Neural progenitor cell (in vitro differentiated cells): ENCODE measurements around the gene FLCN. TPM values are rescaled to one million over a fixed set of nuclear protein-coding genes. Genes with fewer than 3 reads are reported as not detected.

Experiments
- DNase-seq: peaks from one replicate; pipeline ENCODE4 v3.0.0-alpha.2; 2016; ENCODE audit warnings: low spot score
- H2AFZ ChIP-seq: fragments of 200-600 bp; sonication (generic); replicated peaks from 2 replicates; pipeline ENCODE4 v1.6.1; 2016; ENCODE audit warnings: antibody characterized with exemption
- H3F3A ChIP-seq: fragments of 200-600 bp; sonication (generic); 2 replicates; pipeline ENCODE4 v1.6.1; 2016; ENCODE audit warnings: antibody characterized with exemption, low read depth
- H3K27ac ChIP-seq: fragments of 200-600 bp; sonication (generic); 2 replicates; pipeline ENCODE4 v1.5.1; 2016; ENCODE audit warnings: mild to moderate bottlenecking
- H3K27me3 ChIP-seq: fragments of 200-600 bp; sonication (generic); 2 replicates; pipeline ENCODE4 v1.6.1; 2016; ENCODE audit warnings: mild to moderate bottlenecking, moderate library complexity
- H3K36me3 ChIP-seq: fragments of 200-600 bp; sonication (generic); 2 replicates; pipeline ENCODE4 v1.5.1; 2016
- H3K4me1 ChIP-seq: fragments of 200-600 bp; sonication (generic); 2 replicates; pipeline ENCODE4 v1.6.1; 2016; ENCODE audit warnings: mixed run types
- H3K4me2 ChIP-seq: fragments of 200-600 bp; sonication (generic); 2 replicates; pipeline ENCODE4 v1.6.1; 2016
- H3K4me3 ChIP-seq: fragments of 200-600 bp; sonication (generic); 2 replicates; pipeline ENCODE4 v1.5.1; 2016
- H3K79me2 ChIP-seq: fragments of 200-600 bp; sonication (generic); 2 replicates; pipeline ENCODE4 v1.6.1; 2016; ENCODE audit warnings: low read depth
- H3K9ac ChIP-seq: fragments of 200-600 bp; sonication (generic); 2 replicates; pipeline ENCODE4 v1.6.1; 2016
- H3K9me3 ChIP-seq: fragments of 200-600 bp; sonication (generic); 2 replicates; pipeline ENCODE4 v1.5.1; 2016; ENCODE audit warnings: low read depth
- H4K20me1 ChIP-seq: fragments of 200-600 bp; sonication (generic); 2 replicates; pipeline ENCODE4 v1.6.1; 2016; ENCODE audit warnings: low read depth
- H3K27ac Mint-ChIP-seq: 3 replicates; pipeline ENCODE4 v1.8.0; 2021; ENCODE audit warnings: mixed read lengths
- H3K27me3 Mint-ChIP-seq: 2 replicates; pipeline ENCODE4 v1.8.0; 2022; ENCODE audit warnings: low read depth, mild to moderate bottlenecking, inconsistent platforms, moderate library complexity, mixed read lengths; ENCODE audit not compliant: insufficient read depth
- H3K36me3 Mint-ChIP-seq: 3 replicates; pipeline ENCODE4 v1.8.0; 2021; ENCODE audit warnings: mixed read lengths
- H3K4me1 Mint-ChIP-seq: 3 replicates; pipeline ENCODE4 v1.8.0; 2021; ENCODE audit warnings: mixed read lengths
- H3K4me3 Mint-ChIP-seq: 3 replicates; pipeline ENCODE4 v1.8.0; 2021; ENCODE audit warnings: mild to moderate bottlenecking, moderate library complexity, mixed read lengths
- H3K9me3 Mint-ChIP-seq: 3 replicates; pipeline ENCODE4 v1.8.0; 2020; ENCODE audit warnings: mixed read lengths
- EZH2 ChIP-seq: fragments of 200-600 bp; sonication (generic); IDR thresholded peaks from 2 replicates; pipeline ENCODE4 v1.6.1; 2017; ENCODE audit warnings: antibody characterized with exemption, mild to moderate bottlenecking, moderate library complexity
- EZH2phosphoT487 ChIP-seq: fragments of 200-600 bp; sonication (generic); IDR thresholded peaks from 2 replicates; pipeline ENCODE4 v1.6.1; 2017; ENCODE audit warnings: antibody characterized with exemption
- total RNA-seq: library from RNA; depleted of rRNA; stranded (reverse); fragments of >200 nt; gene quantifications from 2 replicates; pipeline ENCODE4 v1.2.3, GENCODE V29; 2015; ENCODE audit warnings: low replicate concordance
- TF ChIP-seq, protein P1 (sequence below): fragments of 200-600 bp; sonication (generic); IDR thresholded peaks from 2 replicates; pipeline ENCODE4 v1.5.1; 2017; ENCODE audit warnings: antibody characterized with exemption, mild to moderate bottlenecking

Gene FLCN
- total RNA-seq, 1 donor from 2014 or later, result 16.3 TPM

DNA sequence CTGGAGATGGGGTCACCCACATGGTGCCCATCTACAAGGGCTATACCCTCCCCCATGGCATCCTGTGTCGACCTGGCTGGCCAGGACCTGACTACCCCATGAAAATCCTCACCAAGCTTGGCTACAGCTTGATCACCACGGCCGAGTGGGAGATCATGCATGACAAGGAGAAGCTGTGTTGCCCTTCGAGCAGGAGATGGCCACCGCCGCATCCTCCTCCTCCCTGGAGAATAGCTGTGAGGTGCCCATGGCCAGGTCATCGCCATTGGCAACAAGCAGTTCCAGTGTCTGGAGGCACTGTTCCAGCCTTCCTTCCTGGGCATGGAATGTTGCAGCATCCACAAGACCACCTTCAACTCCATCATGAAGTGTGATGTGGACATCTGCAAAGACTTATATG is 5.3 kb upstream of the FLCN start:
- Histone ChIP-seq H4K20me1 (no peaks in the 10 kb centered on the region), H3K4me1 (no peaks in the 10 kb centered on the region), H3K36me3 (peaks cover 5% of the 10 kb centered on the region), H3K79me2 (peaks cover 9% of the 10 kb centered on the region), H3K4me2 (no peak overlapping the region), H3K4me3 (no peak overlapping the region), H3K9me3 (no peaks in the 10 kb centered on the region), H3K9ac (no peak overlapping the region), H3K27me3 (no peaks in the 10 kb centered on the region), H2AFZ (no peak overlapping the region), H3F3A (peaks cover 16% of the 10 kb centered on the region), H3K27ac (no peak overlapping the region)
- DNase-seq, result no peak
- peaks cover 4% of the 10 kb centered on the region for H3K27me3 Mint-ChIP-seq
- TF ChIP-seq EZH2, result no peak
- TF ChIP-seq, protein P1, sequence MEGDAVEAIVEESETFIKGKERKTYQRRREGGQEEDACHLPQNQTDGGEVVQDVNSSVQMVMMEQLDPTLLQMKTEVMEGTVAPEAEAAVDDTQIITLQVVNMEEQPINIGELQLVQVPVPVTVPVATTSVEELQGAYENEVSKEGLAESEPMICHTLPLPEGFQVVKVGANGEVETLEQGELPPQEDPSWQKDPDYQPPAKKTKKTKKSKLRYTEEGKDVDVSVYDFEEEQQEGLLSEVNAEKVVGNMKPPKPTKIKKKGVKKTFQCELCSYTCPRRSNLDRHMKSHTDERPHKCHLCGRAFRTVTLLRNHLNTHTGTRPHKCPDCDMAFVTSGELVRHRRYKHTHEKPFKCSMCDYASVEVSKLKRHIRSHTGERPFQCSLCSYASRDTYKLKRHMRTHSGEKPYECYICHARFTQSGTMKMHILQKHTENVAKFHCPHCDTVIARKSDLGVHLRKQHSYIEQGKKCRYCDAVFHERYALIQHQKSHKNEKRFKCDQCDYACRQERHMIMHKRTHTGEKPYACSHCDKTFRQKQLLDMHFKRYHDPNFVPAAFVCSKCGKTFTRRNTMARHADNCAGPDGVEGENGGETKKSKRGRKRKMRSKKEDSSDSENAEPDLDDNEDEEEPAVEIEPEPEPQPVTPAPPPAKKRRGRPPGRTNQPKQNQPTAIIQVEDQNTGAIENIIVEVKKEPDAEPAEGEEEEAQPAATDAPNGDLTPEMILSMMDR, result no peak
- TF ChIP-seq EZH2phosphoT487, result no peak
- H3K36me3 Mint-ChIP-seq, result peaks cover 4% of the 10 kb centered on the region
- H3K4me1 Mint-ChIP-seq, result peaks cover 2% of the 10 kb centered on the region
- H3K4me3 Mint-ChIP-seq, result no peak overlapping the region
- no peaks in the 10 kb centered on the region for H3K9me3 Mint-ChIP-seq
- H3K27ac Mint-ChIP-seq, result peak overlapping the region; percentile 53

DNA sequence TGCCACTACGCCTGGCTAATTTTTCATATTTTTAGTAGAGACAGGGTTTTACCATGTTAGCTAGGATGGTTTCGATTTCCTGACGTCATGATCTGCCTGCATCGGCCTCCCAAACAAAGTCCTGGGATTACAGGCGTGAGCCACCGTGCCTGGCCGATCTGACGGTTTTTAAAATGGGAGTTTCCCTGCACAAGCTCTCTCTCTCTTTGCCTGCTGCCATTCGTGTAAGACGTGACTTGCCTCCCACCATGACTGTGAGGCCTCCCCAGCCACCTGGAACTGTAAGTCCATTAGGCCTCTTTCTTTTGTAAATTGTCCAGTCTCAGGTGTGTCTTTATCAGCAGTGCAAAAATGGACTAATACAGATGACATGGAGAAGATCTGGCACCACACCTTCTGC is 4.7 kb upstream of the FLCN start:
- no peaks in the 10 kb centered on the region for H4K20me1 ChIP-seq
- H3K4me2 ChIP-seq, result no peak overlapping the region
- Mint-ChIP-seq H3K9me3 (no peaks in the 10 kb centered on the region), H3K4me1 (peaks cover 2% of the 10 kb centered on the region), H3K36me3 (no peaks in the 10 kb centered on the region), H3K4me3 (no peak overlapping the region), H3K27ac (no peak overlapping the region), H3K27me3 (peaks cover 4% of the 10 kb centered on the region)
- no peak overlapping the region for H3K27ac ChIP-seq
- H2AFZ ChIP-seq, result no peak overlapping the region
- no peak overlapping the region for H3K9ac ChIP-seq
- H3F3A ChIP-seq, result peaks cover 11% of the 10 kb centered on the region
- no peaks in the 10 kb centered on the region for H3K4me1 ChIP-seq
- no peak overlapping the region for H3K4me3 ChIP-seq
- no peak for DNase-seq
- no peaks in the 10 kb centered on the region for H3K9me3 ChIP-seq
- H3K79me2 ChIP-seq, result peaks cover 12% of the 10 kb centered on the region
- H3K36me3 ChIP-seq, result peaks cover 4% of the 10 kb centered on the region
- TF ChIP-seq, protein P1, result no peak
- no peak for TF ChIP-seq EZH2
- H3K27me3 ChIP-seq, result no peaks in the 10 kb centered on the region

DNA sequence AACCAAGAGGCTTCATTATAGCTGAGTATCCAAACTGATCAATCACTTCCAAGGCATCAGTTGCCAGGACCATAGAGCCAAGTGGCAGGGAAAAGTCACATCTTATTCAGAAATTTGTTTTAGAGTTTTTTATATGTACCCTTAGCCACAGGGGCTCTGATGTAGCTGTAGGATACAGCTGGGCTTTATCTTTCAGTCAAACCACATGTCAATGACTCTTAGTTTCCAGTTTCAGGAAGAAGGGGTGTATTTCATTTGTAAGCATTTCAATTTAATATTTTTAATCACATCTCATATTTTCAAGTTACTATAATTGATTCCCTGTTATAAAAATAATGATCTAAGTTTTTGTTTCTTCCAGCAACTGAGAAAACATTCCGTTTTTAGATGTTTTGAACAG is 2.9 kb upstream of the FLCN start:
- DNase-seq, result no peak
- Histone ChIP-seq H3F3A (peaks cover 6% of the 10 kb centered on the region), H3K4me3 (no peak overlapping the region), H4K20me1 (peaks cover 14% of the 10 kb centered on the region), H2AFZ (no peak overlapping the region), H3K9me3 (no peaks in the 10 kb centered on the region), H3K27ac (no peak overlapping the region), H3K4me1 (peaks cover 9% of the 10 kb centered on the region), H3K79me2 (peaks cover 30% of the 10 kb centered on the region), H3K36me3 (no peaks in the 10 kb centered on the region), H3K27me3 (no peaks in the 10 kb centered on the region), H3K4me2 (no peak overlapping the region), H3K9ac (no peak overlapping the region)
- H3K9me3 Mint-ChIP-seq, result no peaks in the 10 kb centered on the region
- H3K4me1 Mint-ChIP-seq, result peaks cover 16% of the 10 kb centered on the region
- H3K27me3 Mint-ChIP-seq, result peaks cover 4% of the 10 kb centered on the region
- TF ChIP-seq EZH2phosphoT487 (no peak), EZH2 (no peak)
- TF ChIP-seq, protein P1, result no peak
- peak overlapping the region; percentile 39 for H3K4me3 Mint-ChIP-seq
- H3K36me3 Mint-ChIP-seq, result no peaks in the 10 kb centered on the region
- no peak overlapping the region for H3K27ac Mint-ChIP-seq
